HEK293 (cell line): ENCODE measurements around the gene PARK7.

Experiments used
- CTCF ChIA-PET: fragments of 350-600 bp; formaldehyde crosslinking; extraction: SDS; loops from one replicate; lab custom pipeline; 2021; ENCODE audit warnings: antibody characterized with exemption; lab: Yijun Ruan, JAX
- POLR2A ChIA-PET: fragments of 300-600 bp; formaldehyde crosslinking; extraction: SDS; loops from one replicate; lab custom pipeline; 2020; ENCODE audit warnings: antibody characterized with exemption, inconsistent platforms; lab: Yijun Ruan, JAX
- H3K27ac ChIP-seq: fragments of 200-500 bp; sonication (Bioruptor generic); 2 replicates; pipeline ENCODE4 v1.5.1; 2014; ENCODE audit warnings: low read depth, low read length, control low read depth, inconsistent platforms; ENCODE audit errors: extremely low read depth
- H3K36me3 ChIP-seq, 2 experiments: fragments of 200-500 bp in 1 of 2; sonication (Bioruptor generic) in 1 of 2; 1 replicate in 1 of 2; 2 replicates in 1 of 2; pipeline ENCODE4 v1.5.1; 2014 to 2017; ENCODE audit warnings: inconsistent platforms in 2 of 2, low read length in 2 of 2; ENCODE audit not compliant: control insufficient read depth in 2 of 2, insufficient read depth in 1 of 2
- H3K4me1 ChIP-seq: fragments of 200-500 bp; sonication (Bioruptor generic); 2 replicates; pipeline ENCODE4 v1.5.1; 2014; ENCODE audit warnings: mild to moderate bottlenecking, low read length, inconsistent platforms; ENCODE audit not compliant: control insufficient read depth, insufficient read depth
- H3K4me3 ChIP-seq: 2 replicates; pipeline ENCODE4 v1.5.1; 2011; ENCODE audit warnings: low read depth, mild to moderate bottlenecking, control low read depth, low read length, moderate library complexity
- H3K9me3 ChIP-seq: fragments of 200-500 bp; sonication (Bioruptor generic); 2 replicates; pipeline ENCODE4 v1.5.1; 2014; ENCODE audit warnings: low read depth, low read length, inconsistent platforms; ENCODE audit not compliant: control insufficient read depth, insufficient read depth
- KLF9 ChIP-seq: fragments of 450-650 bp; formaldehyde crosslinking; IDR thresholded peaks from 2 replicates; pipeline ENCODE4 v1.5.1; 2016; ENCODE audit warnings: missing biosample characterization, missing genetic modification characterization, low read depth
- PRDM1 ChIP-seq: fragments of 450-650 bp; formaldehyde crosslinking; IDR thresholded peaks from 2 replicates; pipeline ENCODE4; 2016; ENCODE audit warnings: missing biosample characterization, missing genetic modification characterization
- WT1 ChIP-seq: fragments of 450-650 bp; formaldehyde crosslinking; IDR thresholded peaks from 2 replicates; pipeline ENCODE4 v1.5.1; 2016; ENCODE audit warnings: missing biosample characterization, missing genetic modification characterization
- ZFP3 ChIP-seq: fragments of 450-650 bp; formaldehyde crosslinking; IDR thresholded peaks from 2 replicates; pipeline ENCODE4 v1.5.1; 2016; ENCODE audit warnings: low read depth, missing biosample characterization, missing genetic modification characterization
- ZFP37 ChIP-seq: fragments of 450-650 bp; formaldehyde crosslinking; IDR thresholded peaks from 2 replicates; pipeline ENCODE4 v1.5.1; 2016; ENCODE audit warnings: missing biosample characterization, missing genetic modification characterization
- ZNF10 ChIP-seq: fragments of 450-650 bp; formaldehyde crosslinking; IDR thresholded peaks from 2 replicates; pipeline ENCODE4 v1.5.1; 2017; ENCODE audit warnings: missing biosample characterization, missing genetic modification characterization
- ZNF155 ChIP-seq: fragments of 450-650 bp; formaldehyde crosslinking; IDR thresholded peaks from 2 replicates; pipeline ENCODE4 v1.5.1; 2016; ENCODE audit warnings: missing biosample characterization, missing genetic modification characterization
- ZNF19 ChIP-seq: fragments of 450-650 bp; formaldehyde crosslinking; IDR thresholded peaks from 2 replicates; pipeline ENCODE4; 2016; ENCODE audit warnings: missing biosample characterization, missing genetic modification characterization, low read depth
- ZNF214 ChIP-seq: fragments of 450-650 bp; formaldehyde crosslinking; IDR thresholded peaks from 2 replicates; pipeline ENCODE4 v1.5.1; 2017; ENCODE audit warnings: missing biosample characterization, mild to moderate bottlenecking, missing genetic modification characterization, borderline replicate concordance
- ZNF221 ChIP-seq: fragments of 450-650 bp; formaldehyde crosslinking; IDR thresholded peaks from 2 replicates; pipeline ENCODE4 v1.5.1; 2017; ENCODE audit warnings: missing biosample characterization, missing genetic modification characterization, borderline replicate concordance
- ZNF239 ChIP-seq: fragments of 450-650 bp; formaldehyde crosslinking; IDR thresholded peaks from 2 replicates; pipeline ENCODE4 v1.5.1; 2016; ENCODE audit warnings: missing biosample characterization, missing genetic modification characterization
- ZNF24 ChIP-seq: fragments of 450-650 bp; formaldehyde crosslinking; IDR thresholded peaks from 2 replicates; pipeline ENCODE4 v1.5.1; 2016; ENCODE audit warnings: missing biosample characterization, missing genetic modification characterization
- ZNF416 ChIP-seq: fragments of 450-650 bp; formaldehyde crosslinking; IDR thresholded peaks from 2 replicates; pipeline ENCODE4 v1.5.1; 2016; ENCODE audit warnings: missing biosample characterization, missing genetic modification characterization
- ZNF561 ChIP-seq: fragments of 450-650 bp; IDR thresholded peaks from 2 replicates; pipeline ENCODE4 v1.5.1; 2018; ENCODE audit warnings: missing biosample characterization, missing genetic modification characterization, borderline replicate concordance
- ZNF585B ChIP-seq: fragments of 450-650 bp; formaldehyde crosslinking; IDR thresholded peaks from 2 replicates; pipeline ENCODE4 v1.5.1; 2016; ENCODE audit warnings: missing biosample characterization, missing genetic modification characterization
- ZNF629 ChIP-seq: fragments of 450-650 bp; formaldehyde crosslinking; IDR thresholded peaks from 2 replicates; pipeline ENCODE4 v1.5.1; 2017; ENCODE audit warnings: missing biosample characterization, missing genetic modification characterization
- ZNF707 ChIP-seq: fragments of 450-650 bp; formaldehyde crosslinking; IDR thresholded peaks from 2 replicates; pipeline ENCODE4 v1.5.1; 2016; ENCODE audit warnings: missing biosample characterization, missing genetic modification characterization
- ZNF76 ChIP-seq: fragments of 450-650 bp; formaldehyde crosslinking; IDR thresholded peaks from 2 replicates; pipeline ENCODE4; 2016; ENCODE audit warnings: low read depth, missing biosample characterization, missing genetic modification characterization, borderline replicate concordance
- TF ChIP-seq, protein P1 (sequence below): fragments of 450-650 bp; IDR thresholded peaks from 2 replicates; pipeline ENCODE4 v1.5.1; 2018; ENCODE audit warnings: missing biosample characterization, missing genetic modification characterization
- TF ChIP-seq, protein P2 (sequence below): fragments of 450-650 bp; formaldehyde crosslinking; IDR thresholded peaks from 2 replicates; pipeline ENCODE4 v1.5.1; 2016; ENCODE audit warnings: missing biosample characterization, missing genetic modification characterization
- TF ChIP-seq, protein P3 (sequence below): fragments of 450-650 bp; formaldehyde crosslinking; IDR thresholded peaks from 2 replicates; pipeline ENCODE4 v1.5.1; 2016; ENCODE audit warnings: missing biosample characterization, missing genetic modification characterization
- TF ChIP-seq, protein P4 (sequence below): fragments of 450-650 bp; formaldehyde crosslinking; IDR thresholded peaks from 2 replicates; pipeline ENCODE4 v1.5.1; 2016; ENCODE audit warnings: missing biosample characterization, missing genetic modification characterization
- TF ChIP-seq, protein P5 (sequence below): fragments of 450-650 bp; formaldehyde crosslinking; IDR thresholded peaks from 2 replicates; pipeline ENCODE4 v1.5.1; 2016; ENCODE audit warnings: missing biosample characterization, missing genetic modification characterization
- TF ChIP-seq, protein P6 (sequence below): sonication (generic); formaldehyde crosslinking; IDR thresholded peaks from 2 replicates; pipeline ENCODE4 v1.8.1; 2022; ENCODE audit warnings: mild to moderate bottlenecking, moderate library complexity, missing genetic modification reagents

Gene PARK7

DNA sequence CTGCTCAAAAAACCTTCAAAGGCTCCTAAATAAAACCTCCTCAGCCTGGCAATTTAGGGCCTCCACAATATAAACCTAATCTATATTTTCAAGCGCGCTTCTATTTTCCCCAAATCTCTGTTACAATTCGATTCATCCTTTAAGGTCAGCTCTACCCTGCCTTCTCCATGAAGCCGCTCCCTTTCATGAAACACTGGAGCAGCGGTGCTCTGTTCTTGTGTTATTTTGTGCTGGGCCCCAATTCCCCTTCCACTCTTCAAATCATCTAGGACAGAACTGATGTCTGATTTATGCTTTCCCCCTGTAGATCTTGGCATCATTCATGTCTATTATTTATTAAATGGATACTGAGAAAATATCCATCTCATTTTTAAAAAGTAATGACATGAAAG is 57.7 kb downstream of the PARK7 start:
- TF ChIP-seq, protein P1, sequence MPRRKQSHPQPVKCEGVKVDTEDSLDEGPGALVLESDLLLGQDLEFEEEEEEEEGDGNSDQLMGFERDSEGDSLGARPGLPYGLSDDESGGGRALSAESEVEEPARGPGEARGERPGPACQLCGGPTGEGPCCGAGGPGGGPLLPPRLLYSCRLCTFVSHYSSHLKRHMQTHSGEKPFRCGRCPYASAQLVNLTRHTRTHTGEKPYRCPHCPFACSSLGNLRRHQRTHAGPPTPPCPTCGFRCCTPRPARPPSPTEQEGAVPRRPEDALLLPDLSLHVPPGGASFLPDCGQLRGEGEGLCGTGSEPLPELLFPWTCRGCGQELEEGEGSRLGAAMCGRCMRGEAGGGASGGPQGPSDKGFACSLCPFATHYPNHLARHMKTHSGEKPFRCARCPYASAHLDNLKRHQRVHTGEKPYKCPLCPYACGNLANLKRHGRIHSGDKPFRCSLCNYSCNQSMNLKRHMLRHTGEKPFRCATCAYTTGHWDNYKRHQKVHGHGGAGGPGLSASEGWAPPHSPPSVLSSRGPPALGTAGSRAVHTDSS (tag by site-specific recombination), result no peak
- no peak for TF ChIP-seq ZNF561 (tag by site-specific recombination)
- TF ChIP-seq ZNF76 (tag by site-specific recombination), result no peak
- TF ChIP-seq ZNF19, result no peak
- TF ChIP-seq ZNF416, result no peak
- TF ChIP-seq, protein P2, sequence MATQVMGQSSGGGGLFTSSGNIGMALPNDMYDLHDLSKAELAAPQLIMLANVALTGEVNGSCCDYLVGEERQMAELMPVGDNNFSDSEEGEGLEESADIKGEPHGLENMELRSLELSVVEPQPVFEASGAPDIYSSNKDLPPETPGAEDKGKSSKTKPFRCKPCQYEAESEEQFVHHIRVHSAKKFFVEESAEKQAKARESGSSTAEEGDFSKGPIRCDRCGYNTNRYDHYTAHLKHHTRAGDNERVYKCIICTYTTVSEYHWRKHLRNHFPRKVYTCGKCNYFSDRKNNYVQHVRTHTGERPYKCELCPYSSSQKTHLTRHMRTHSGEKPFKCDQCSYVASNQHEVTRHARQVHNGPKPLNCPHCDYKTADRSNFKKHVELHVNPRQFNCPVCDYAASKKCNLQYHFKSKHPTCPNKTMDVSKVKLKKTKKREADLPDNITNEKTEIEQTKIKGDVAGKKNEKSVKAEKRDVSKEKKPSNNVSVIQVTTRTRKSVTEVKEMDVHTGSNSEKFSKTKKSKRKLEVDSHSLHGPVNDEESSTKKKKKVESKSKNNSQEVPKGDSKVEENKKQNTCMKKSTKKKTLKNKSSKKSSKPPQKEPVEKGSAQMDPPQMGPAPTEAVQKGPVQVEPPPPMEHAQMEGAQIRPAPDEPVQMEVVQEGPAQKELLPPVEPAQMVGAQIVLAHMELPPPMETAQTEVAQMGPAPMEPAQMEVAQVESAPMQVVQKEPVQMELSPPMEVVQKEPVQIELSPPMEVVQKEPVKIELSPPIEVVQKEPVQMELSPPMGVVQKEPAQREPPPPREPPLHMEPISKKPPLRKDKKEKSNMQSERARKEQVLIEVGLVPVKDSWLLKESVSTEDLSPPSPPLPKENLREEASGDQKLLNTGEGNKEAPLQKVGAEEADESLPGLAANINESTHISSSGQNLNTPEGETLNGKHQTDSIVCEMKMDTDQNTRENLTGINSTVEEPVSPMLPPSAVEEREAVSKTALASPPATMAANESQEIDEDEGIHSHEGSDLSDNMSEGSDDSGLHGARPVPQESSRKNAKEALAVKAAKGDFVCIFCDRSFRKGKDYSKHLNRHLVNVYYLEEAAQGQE, result no peak
- no peak for TF ChIP-seq ZNF214 (tag by site-specific recombination)
- no peak for TF ChIP-seq ZNF707 (tag by site-specific recombination)
- TF ChIP-seq, protein P3, sequence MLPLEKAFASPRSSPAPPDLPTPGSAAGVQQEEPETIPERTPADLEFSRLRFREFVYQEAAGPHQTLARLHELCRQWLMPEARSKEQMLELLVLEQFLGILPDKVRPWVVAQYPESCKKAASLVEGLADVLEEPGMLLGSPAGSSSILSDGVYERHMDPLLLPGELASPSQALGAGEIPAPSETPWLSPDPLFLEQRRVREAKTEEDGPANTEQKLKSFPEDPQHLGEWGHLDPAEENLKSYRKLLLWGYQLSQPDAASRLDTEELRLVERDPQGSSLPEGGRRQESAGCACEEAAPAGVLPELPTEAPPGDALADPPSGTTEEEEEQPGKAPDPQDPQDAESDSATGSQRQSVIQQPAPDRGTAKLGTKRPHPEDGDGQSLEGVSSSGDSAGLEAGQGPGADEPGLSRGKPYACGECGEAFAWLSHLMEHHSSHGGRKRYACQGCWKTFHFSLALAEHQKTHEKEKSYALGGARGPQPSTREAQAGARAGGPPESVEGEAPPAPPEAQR (tag by site-specific recombination), result no peak
- no peak for TF ChIP-seq ZNF24
- H3K27ac ChIP-seq, result no peak overlapping the region
- no peak overlapping the region for H3K4me3 ChIP-seq
- peaks cover 64% of the 10 kb centered on the region for H3K4me1 ChIP-seq
- CTCF ChIA-PET, result interaction anchor here (0.8 to 10.6 kb wide), 8 partner anchors 12 to 682 kb away, joined by 3 to 169 read pairs (median 8); no protein-coding TSS in a partner anchor
- no peaks in the 10 kb centered on the region for H3K9me3 ChIP-seq
- POLR2A ChIA-PET, result interaction anchor here (0.6 to 1.7 kb wide), 3 partner anchors 59 to 324 kb away, joined by 3 to 5 read pairs (median 3); no protein-coding TSS in a partner anchor
- peaks cover 0 to 7% of the 10 kb centered on the region in 2 experiments; a peak in 1 of 3 replicates for H3K36me3 ChIP-seq

DNA sequence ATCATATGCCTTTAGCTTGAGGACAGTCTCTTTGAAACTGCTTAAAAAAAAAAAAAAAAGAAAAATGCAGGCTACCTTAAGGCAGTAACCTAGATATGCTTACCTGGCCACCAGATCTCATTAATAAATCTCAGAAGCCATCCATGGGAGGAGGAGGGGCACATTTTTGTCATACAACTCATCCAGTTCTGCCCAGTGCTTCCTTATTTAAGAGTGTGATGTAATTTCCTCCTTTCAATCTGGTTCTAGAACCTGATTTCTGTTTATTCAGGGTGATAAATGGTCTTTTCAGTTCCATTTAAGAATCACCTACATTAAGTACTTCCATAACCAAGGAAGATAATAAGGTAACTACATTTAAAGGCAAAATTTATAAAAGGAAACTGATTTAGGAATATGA is 58.5 kb downstream of the PARK7 start:
- peaks cover 64% of the 10 kb centered on the region for H3K4me1 ChIP-seq
- no peaks in the 10 kb centered on the region for H3K9me3 ChIP-seq
- H3K4me3 ChIP-seq, result no peak overlapping the region
- no peaks in the 10 kb centered on the region for H3K36me3 ChIP-seq
- POLR2A ChIA-PET, result no interaction called here
- CTCF ChIA-PET, result interaction anchor here (0.5 to 10.6 kb wide), 6 partner anchors 44 to 681 kb away, joined by 3 to 169 read pairs (median 11); no protein-coding TSS in a partner anchor
- no peak overlapping the region for H3K27ac ChIP-seq
- peak; percentile 61 for TF ChIP-seq WT1
- TF ChIP-seq ZNF239 (tag by site-specific recombination), result no peak
- TF ChIP-seq, protein P4, sequence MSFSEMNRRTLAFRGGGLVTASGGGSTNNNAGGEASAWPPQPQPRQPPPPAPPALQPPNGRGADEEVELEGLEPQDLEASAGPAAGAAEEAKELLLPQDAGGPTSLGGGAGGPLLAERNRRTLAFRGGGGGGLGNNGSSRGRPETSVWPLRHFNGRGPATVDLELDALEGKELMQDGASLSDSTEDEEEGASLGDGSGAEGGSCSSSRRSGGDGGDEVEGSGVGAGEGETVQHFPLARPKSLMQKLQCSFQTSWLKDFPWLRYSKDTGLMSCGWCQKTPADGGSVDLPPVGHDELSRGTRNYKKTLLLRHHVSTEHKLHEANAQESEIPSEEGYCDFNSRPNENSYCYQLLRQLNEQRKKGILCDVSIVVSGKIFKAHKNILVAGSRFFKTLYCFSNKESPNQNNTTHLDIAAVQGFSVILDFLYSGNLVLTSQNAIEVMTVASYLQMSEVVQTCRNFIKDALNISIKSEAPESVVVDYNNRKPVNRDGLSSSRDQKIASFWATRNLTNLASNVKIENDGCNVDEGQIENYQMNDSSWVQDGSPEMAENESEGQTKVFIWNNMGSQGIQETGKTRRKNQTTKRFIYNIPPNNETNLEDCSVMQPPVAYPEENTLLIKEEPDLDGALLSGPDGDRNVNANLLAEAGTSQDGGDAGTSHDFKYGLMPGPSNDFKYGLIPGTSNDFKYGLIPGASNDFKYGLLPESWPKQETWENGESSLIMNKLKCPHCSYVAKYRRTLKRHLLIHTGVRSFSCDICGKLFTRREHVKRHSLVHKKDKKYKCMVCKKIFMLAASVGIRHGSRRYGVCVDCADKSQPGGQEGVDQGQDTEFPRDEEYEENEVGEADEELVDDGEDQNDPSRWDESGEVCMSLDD (tag by site-specific recombination), result no peak
- TF ChIP-seq ZFP37 (tag by site-specific recombination), result no peak
- peak; percentile 82 for TF ChIP-seq ZNF629 (tag by site-specific recombination)
- TF ChIP-seq, protein P5, sequence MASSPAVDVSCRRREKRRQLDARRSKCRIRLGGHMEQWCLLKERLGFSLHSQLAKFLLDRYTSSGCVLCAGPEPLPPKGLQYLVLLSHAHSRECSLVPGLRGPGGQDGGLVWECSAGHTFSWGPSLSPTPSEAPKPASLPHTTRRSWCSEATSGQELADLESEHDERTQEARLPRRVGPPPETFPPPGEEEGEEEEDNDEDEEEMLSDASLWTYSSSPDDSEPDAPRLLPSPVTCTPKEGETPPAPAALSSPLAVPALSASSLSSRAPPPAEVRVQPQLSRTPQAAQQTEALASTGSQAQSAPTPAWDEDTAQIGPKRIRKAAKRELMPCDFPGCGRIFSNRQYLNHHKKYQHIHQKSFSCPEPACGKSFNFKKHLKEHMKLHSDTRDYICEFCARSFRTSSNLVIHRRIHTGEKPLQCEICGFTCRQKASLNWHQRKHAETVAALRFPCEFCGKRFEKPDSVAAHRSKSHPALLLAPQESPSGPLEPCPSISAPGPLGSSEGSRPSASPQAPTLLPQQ, result peak; percentile 63; the same call in 1 of the 2 replicates
- TF ChIP-seq, protein P6, sequence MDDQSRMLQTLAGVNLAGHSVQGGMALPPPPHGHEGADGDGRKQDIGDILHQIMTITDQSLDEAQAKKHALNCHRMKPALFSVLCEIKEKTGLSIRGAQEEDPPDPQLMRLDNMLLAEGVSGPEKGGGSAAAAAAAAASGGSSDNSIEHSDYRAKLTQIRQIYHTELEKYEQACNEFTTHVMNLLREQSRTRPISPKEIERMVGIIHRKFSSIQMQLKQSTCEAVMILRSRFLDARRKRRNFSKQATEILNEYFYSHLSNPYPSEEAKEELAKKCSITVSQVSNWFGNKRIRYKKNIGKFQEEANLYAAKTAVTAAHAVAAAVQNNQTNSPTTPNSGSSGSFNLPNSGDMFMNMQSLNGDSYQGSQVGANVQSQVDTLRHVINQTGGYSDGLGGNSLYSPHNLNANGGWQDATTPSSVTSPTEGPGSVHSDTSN (CRISPR knock-in tag), result no peak
- no peak for TF ChIP-seq ZNF155
- TF ChIP-seq PRDM1 (tag by site-specific recombination), result peak; percentile 5; the same call in 1 of the 2 replicates
- peak; percentile 28; the same call in 1 of the 2 replicates for TF ChIP-seq KLF9 (tag by site-specific recombination)
- TF ChIP-seq ZNF221 (tag by site-specific recombination), result no peak
- TF ChIP-seq ZFP3 (tag by site-specific recombination), result no peak
- no peak for TF ChIP-seq ZNF585B
- no peak for TF ChIP-seq ZNF10 (tag by site-specific recombination)
